ENCODE results near the gene PNKP.

GRCh38 chr19:49872245-49873128 is 5.1 kb upstream of the PNKP start:
- TF ChIP-seq CTCF (conservative IDR thresholded peaks at IDR 0.05) (no peak), ZFX (IDR thresholded peaks at IDR 0.05) (no peak)

All from C4-2B (cell line).